ENCODE measurements around the gene PTPRN2.
"Not testable (repeated sequence)": the region's sequence is repeated elsewhere in the genome, so short reads cannot be mapped to it uniquely, and the experiment has no call there.

The PTPRN2 gene

DNA sequence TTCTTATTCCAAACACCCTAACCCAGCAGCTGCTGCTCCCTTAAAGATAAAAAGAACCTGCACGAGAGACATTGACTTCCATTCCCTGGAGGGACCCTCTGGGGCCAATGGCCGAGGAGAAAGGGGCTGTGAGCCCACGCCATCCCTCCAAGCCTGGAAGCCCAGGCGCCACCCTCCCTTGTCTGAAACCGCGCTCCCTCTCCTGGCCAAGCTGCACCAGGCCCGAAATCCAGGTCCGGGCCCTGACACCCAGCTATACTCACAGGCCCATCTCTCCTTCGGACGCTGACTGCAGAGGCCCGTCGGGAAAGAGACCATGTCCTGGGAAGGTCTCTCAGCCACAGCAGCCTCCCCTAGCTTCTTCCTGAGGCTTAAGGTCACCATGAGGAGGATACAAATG lies 196.5 kb downstream of the PTPRN2 start:
- H3K4me3 ChIP-seq (ENCODE audit: low read depth, low read length): no peak overlapping the region

DNA sequence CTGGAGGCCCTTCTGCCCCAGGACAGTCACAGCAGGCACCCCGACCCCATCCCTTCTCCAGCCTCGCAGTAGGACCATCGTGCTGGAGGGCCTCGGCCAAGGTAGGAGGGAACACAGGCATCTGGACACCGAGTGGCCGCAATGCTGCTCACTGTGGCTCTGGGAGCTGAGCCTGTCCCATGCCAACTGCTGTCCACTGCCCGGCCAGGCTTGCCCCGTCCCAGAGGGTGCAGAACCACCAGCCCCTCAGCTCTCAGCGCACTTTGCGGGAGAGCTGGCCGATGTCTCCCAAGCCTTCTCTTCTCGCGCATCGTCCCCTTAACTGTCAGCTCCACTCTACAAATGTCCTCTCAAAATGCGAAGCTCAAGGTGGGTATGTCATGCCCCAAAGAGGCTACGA lies 197.2 kb downstream of the PTPRN2 start:
- H3K4me3 ChIP-seq (ENCODE audit: low read depth, low read length): no peak overlapping the region

DNA sequence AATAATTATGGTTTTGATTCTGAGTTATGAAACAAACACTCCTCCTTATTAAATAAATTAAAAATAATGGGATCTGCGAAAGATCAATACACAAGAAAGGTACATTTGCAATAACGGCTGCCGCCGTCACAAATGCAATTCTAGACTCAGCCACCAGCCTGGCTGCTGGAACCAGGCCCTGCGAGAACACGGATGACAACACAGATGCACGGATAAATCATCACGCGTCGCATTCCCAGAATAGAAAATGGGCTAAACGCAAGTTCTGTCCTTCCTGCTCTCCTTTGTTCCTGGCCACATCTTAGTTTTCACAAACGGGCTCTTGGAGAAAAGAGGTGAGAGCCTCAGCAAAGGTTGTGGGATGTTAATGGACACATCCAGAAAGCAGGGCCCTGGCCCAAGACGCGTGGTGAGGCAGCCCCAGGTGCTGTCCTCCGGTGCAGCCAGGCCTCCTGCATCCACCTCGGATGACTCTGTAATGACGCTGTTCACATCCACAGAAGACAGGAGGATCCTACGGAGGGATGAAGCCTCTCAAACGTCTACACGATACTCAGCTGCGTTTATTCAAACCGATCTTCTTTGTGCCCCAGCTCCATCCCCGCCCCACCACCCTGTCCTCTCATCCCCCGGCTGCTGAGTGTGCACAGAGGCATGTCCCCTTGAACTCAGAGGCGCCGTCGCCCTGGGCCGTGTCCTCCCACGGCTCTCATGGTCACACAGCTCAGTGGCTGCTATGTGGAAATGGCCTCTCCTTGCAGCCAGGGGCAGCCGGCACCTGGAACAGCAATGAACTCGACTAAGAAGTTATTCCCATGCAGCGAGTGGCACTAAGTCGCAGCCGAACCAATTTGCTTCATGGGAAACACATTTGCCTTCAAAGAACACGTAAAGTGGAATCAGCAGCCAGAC lies 197.9 kb downstream of the PTPRN2 start:
- no peak overlapping the region for H3K4me3 ChIP-seq (ENCODE audit: low read depth, low read length)

DNA sequence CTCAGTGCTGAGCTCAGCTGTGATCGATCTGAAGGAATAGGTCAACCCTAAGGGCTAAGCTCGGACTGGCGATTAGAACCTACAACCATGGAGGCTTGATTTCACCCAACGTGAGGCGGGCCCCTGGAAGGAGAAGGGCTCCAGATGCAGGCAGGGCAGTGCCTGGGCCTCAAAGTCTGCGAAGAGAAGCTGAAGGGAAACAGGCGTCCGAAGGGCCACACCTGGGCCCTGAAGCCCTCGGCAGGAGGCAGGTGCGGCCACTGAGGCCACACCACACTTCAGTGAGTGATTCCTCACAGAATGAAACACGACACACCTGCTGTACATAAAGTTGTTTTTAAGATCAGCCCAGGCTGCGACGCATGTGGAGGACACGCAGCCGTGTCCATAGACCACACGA lies 198.7 kb downstream of the PTPRN2 start:
- no peak overlapping the region for H3K4me3 ChIP-seq (ENCODE audit: low read depth, low read length)

DNA sequence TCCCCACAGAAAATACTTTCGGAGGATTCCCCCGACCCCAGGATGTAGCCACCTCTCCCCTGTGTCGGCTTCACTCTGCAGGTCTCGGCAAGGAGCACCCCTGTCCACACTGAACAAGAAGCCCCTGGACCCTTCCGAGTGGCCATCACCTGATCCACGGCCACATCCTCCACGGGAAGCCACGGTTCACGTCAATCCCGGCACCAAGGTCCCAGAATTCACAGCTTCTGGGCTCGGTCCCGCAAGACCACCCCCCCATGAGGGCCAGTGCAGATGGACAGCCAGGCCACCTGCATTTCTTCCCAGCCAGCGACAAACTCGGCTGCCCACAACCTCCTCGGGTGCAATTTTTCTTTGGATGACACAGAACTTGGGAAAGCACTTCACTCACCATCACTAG lies 199.6 kb downstream of the PTPRN2 start:
- H3K4me3 ChIP-seq (ENCODE audit: low read depth, low read length): no peak overlapping the region

DNA sequence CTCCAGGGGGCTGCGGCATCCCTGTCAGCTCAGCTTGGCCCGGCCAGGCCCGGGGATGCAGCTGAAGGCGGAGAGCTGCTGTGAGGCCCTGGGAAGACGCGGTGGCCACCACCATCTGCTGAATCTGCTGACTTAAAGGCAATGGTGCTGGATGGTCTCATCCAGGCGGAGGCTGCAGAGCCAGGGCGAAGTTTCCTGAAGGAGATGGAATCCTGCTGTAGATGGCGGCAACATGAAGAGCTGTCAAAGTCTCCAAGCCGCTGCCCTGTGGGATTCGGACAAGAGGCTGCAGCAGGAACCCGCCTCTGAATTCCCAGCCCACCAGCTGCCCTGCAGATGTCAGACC lies 200.1 kb downstream of the PTPRN2 start:
- H3K4me3 ChIP-seq (ENCODE audit: low read depth, low read length): no peak overlapping the region

DNA sequence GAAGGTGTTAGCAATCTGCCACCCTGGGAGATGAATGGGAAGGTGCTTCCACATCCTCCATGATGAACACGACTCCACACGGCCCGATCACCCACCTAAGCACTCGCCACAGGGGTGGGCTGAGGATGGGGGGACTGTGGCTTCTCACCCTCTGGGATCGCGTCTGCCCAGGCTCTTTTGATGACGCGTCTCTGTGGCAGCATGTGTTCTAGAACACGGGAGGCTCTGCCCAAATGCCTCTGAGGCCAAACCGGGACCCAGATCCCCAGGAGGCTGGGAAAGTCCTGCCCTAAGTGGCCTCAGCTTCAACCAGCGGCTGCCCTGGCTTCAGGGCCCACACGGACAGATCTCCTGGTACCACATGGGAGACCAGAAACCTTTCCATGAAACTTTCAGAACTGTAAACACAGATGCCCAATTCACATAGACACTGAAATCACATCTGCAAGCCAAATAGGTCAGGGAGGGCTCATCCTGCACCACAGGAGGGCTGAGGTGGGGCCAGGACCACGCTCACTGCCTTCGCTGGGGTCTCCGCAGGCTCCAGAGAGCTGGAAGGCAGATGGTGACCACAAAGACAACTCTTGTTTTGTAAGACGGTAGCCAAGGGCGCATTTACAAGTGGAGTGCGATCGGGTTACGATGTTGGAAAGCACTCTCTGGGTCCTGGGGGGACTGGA lies 200.6 kb downstream of the PTPRN2 start:
- H3K4me3 ChIP-seq (ENCODE audit: low read depth, low read length): no peak overlapping the region

DNA sequence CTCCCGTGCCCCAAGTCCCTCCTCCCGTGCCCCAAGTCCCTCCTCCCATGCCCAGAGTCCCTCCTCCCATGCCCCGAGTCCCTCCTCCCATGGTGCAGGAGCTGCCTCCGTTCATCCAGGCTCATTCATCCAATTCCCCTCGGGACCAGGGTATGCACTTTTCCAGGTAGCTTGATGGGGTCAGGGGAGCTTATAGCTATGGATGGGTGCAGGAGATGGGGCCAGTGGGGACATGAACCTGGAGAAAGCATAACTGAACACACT lies 201.3 kb downstream of the PTPRN2 start:
- no peak overlapping the region for H3K4me3 ChIP-seq (ENCODE audit: low read depth, low read length)

DNA sequence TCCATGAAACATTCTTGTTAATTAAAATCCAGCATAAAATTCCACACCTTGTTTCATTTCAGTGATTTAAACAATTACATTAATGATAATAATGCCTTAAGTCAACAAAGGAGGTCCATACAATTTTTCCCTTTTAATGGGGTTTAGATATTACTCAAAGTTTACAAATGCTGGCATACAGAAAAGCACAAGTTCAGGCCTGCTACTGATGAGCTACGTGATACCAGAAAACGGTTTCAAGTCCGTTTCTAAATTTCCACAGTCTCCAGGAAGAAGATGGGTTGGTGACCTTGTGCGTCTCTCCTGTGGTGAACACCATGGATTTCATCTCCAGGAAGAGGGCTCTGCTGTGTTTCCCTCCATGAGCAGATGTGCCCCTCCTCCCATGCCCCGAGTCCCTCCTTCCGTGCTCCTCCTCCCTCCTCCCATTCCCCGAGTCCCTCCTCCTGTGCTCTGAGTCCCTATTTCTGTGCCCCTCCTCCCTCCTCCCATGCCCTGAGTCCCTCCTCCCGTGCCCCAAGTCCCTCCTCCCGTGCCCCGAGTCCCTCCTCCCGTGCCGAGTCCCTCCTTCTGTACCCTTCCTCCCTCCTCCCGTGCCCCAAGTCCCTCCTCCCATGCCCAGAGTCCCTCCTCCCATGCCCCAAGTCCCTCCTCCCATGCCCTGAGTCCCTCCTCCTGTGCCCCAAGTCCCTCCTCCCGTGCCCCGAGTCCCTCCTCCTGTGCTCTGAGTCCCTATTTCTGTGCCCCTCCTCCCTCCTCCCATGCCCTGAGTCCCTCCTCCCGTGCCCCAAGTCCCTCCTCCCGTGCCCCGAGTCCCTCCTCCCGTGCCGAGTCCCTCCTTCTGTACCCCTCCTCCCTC lies 201.9 kb downstream of the PTPRN2 start:
- H3K4me3 ChIP-seq (ENCODE audit: low read depth, low read length): not testable (repeated sequence)

DNA sequence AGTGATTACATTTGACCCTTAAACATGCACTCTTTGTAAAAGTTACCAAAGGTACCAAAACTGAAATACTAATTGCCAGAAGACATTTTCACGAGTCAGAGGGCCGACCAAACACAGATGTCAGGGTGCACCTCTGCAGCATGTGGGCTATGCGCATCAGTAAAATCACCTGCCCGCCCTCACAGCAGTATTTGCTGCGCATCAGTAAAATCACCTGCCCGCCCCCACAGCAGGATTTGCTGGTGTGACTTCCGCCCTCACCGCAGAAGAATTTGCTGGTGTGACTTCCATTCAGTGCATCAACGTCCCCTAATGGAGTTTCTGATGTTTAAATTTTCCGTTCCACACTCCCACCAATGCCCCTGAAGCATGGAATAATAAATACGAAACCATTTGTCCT lies 202.9 kb downstream of the PTPRN2 start:
- H3K4me3 ChIP-seq (ENCODE audit: low read depth, low read length): no peak overlapping the region

DNA sequence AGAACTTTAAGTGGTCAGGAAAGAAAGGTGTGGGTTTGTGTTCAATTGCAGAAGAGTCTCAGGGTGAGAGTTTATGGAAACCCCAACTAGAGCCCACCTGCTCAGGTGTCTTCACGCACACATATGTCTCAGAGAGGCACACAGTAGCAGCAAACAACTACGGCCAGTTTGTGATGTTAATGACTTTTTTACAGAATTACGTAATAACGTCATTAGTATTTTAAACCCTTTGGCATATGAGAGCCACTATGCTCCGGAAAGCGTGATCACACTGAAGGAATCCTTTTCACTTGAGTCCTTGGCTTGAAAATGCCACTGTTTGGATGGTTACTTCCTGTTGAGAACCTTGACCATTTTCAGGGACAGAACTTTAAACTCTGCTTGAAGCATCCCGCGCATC lies 204.0 kb downstream of the PTPRN2 start:
- H3K4me3 ChIP-seq (ENCODE audit: low read depth, low read length): no peak overlapping the region

DNA sequence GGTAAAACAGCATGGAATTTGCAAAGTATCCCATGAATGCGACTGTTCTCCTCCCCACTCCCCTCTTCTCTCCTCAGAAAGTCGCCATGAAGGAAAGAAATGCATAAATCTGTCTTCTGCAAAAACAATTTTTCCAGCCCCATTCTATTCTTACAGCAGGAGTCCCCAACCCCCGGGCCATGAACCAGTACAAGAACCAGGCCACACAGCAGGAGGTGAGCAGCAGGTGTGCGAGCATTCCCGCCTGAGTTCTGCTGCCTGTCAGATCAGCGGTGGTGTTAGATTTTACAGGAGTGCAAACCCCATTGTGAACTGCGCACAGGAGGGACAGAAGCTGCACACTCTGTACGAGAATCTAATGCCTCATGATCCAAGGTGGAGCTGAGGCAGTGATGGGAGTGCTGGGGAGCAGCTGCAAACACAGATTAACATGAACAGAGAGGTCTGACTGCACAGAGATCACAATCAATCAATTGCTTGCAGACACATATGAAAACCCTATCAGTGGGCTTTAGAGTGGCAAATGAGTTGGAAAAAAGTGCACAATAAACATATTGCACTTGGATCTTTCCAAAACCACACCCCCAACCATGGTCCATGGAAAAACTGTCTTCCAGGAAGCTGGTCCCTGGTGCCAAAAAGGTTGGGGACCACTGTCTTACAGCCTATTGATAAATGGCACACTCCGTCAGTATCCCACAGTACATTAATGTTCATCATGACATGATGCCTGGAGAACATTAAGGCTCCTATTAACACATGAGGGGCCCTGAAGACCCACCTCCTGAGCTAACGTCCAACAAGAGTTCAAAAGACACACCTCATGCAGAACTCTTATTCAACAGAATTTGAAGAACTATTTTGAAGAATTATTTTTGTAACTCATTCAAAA lies 205.0 kb downstream of the PTPRN2 start:
- no peak overlapping the region for H3K4me3 ChIP-seq (ENCODE audit: low read depth, low read length)

DNA sequence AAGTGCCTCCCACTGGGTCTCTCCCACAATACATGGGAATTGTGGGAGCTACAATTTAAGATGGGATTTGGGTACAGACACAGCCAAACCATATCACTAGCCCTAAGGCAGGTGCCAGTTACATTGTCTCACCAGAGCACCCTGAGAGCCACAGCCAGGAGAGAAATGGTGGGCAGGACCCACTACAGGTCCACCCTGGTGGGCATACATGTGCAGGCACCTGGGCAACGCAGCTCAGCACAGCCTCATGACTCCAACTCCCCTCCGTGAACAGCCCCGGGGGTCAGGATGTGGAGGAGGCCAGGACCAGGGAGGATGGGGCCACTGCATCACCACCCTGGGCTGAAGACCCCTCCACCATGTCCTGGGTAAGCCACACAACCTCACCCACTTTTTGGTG lies 205.7 kb downstream of the PTPRN2 start:
- no peak overlapping the region for H3K4me3 ChIP-seq (ENCODE audit: low read depth, low read length)

DNA sequence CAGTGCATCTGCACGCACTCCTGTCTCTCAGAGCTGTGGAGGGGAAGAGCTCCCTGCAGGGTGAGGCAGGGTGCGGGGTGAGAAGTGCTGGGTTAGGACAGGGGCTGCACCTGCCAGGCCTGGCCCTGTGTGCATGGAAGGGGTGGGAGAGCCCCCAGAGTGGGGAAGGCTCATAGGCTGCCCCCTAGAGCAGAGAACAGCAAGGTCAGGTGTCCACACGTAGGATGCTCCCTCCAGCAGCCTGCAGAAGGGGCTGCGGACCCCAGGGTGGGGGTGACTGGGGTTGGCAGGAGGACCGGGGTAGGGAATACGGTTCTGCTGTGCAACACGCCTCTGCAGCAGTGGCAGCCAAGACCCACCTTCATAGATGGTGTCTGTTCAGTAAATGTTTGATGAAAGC lies 208.6 kb downstream of the PTPRN2 start:
- no peak overlapping the region for H3K4me3 ChIP-seq (ENCODE audit: low read depth, low read length)

DNA sequence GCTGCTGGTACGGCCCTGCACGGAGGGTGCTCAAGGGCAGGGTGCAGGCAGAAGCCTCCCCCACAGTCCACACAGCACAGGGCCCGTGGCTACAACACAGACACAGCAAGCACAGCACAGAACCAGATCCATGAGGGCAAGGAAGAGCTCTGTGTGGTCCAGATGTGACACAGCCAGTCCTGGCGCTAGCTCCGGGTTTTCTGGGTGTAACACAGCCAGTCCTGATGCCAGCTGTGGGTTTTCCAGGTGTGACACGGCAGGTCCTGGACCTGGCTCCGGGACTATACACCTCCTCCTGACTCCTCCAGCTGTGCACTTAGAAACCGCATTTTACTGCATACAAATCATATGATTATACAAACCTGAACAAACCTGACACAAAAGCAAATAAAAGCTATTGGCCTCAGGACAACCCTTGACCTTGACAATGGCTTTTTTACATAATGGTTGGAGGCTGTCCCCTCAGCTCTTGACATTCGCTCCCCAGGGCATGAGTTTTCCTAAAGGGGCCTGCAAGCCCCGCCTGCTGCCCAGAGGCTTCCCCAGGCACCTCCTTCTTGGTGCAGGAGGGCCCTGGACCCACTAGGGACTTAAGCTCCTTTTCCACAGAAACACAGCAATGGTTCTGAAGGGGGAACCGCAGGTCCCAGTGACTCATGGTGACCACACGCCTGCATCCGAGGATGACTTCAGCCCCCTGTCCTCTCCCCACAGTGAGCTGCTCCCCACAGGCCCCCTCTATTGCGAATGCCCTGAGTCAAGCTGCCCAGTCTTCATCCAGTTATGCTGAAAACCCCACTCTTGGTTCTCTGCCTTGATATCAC lies 209.6 kb downstream of the PTPRN2 start:
- no peak overlapping the region for H3K4me3 ChIP-seq (ENCODE audit: low read depth, low read length)

DNA sequence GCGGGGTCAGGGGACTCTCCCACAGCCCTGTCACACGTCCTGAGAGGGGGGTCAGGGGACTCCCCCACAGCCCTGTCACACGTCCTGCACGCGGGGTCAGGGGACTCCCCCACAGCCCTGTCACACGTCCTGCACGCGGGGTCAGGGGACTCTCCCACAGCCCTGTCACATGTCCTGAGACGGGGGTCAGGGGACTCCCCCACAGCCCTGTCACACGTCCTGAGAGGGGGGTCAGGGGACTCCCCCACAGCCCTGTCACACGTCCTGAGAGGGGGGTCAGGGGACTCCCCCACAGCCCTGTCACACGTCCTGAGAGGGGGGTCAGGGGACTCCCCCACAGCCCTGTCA lies 210.8 kb downstream of the PTPRN2 start:
- not testable (repeated sequence) for H3K4me3 ChIP-seq (ENCODE audit: low read depth, low read length)

DNA sequence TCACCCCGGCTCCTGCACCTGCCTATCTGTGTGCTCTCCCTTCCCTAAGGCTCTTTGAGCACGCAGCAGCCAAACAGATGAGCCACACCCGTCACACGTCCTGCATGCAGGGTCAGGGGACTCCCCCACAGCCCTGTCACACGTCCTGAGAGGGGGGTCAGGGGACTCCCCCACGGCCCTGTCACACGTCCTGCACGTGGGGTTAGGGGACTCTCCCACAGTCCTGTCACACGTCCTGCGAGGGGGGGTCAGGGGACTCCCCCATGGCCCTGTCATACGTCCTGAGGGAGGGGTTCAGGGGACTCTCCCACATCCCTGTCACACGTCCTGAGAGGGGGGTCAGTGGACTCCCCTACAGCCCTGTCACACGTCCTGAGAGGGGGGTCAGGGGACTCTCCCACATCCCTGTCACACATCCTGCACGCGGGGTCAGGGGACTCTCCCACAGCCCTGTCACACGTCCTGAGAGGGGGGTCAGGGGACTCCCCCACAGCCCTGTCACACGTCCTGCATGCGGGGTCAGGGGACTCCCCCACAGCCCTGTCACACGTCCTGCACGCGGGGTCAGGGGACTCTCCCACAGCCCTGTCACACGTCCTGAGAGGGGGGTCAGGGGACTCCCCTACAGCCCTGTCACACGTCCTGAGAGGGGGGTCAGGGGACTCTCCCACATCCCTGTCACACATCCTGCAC lies 211.3 kb downstream of the PTPRN2 start:
- H3K4me3 ChIP-seq (ENCODE audit: low read depth, low read length): not testable (repeated sequence)

DNA sequence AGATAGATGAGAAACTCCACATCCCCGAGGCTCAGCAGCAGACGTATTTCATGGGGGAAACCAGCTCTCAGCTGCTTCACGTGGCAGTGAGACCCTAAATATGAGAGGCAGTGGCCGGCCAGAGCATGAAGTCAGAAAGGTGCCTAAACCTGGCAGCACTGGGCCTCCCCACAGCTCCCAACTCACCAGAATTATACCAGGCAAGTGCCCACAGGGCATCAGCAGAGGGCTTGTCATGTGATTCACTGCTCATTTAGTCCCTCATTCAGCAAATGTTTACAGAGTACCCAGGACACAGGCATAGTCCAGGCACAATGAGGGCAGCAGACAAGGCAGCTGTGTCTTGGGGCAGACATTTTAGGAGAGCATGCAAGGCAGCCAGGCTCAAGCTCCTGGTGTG lies 212.6 kb downstream of the PTPRN2 start:
- H3K4me3 ChIP-seq (ENCODE audit: low read depth, low read length): no peak overlapping the region

DNA sequence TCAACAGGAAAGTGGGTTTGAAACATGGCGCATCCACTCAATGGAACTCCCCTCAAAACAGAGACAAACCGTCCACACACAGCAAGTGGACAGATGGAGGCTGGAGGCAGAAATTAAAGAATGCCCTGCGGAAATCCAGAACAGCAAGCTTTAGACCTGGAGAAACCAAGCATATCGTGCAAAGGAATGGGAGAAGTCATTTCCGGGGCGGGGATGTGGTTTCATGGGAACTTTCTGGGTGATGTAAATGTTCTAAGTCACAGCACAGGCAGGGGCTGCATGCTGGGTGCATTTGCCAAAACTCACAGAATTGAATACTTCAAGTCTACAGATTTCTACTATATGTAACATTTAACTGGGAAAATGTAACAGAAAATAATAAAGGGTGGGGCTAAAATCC lies 213.0 kb downstream of the PTPRN2 start:
- H3K4me3 ChIP-seq (ENCODE audit: low read depth, low read length): no peak overlapping the region

DNA sequence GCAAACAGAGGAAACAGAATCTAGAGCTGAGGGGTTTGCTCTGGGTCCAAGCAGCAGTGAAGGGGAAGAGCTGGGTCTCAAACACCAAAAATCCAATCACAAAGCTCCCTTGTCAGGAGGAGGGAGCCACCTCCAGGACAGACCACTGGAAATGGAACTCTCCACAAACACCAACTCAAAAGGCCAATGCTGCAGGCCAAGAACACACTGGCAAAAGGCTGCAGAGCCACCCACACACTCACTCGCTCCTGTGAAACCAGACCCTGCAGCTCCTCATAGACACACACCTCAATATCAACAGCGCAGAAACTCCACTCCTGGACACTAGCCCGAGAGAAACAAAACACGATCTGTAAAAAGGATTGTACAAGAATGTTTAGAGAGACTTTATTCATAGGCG lies 213.5 kb downstream of the PTPRN2 start:
- no peak overlapping the region for H3K4me3 ChIP-seq (ENCODE audit: low read depth, low read length)

Data from iPS-11a (cell line).